Neural cell (in vitro differentiated cells): ENCODE data around the gene LACRT. TPM values are rescaled to one million over a fixed set of nuclear protein-coding genes. Genes with fewer than 3 reads are reported as not detected.
"Not testable (repeated sequence)": the region's sequence is repeated elsewhere in the genome, so short reads cannot be mapped to it uniquely, and the experiment has no call there.

Experiments used
- H2AFZ ChIP-seq: fragments of 200-600, 300-800 bp; sonication (generic), shearing (Covaris generic); 2 replicates; pipeline ENCODE4 v1.6.0; 2014; ENCODE audit warnings: low read depth, mild to moderate bottlenecking, antibody characterized with exemption, low read length, moderate library complexity
- H3F3A ChIP-seq: fragments of 200-600 bp; shearing (Covaris generic); 2 replicates; pipeline ENCODE4 v1.6.1; 2016; ENCODE audit warnings: mild to moderate bottlenecking, moderate library complexity, mixed read lengths, antibody characterized with exemption, low read length; ENCODE audit not compliant: insufficient read depth, poor library complexity, severe bottlenecking
- H3K27ac ChIP-seq: fragments of 200-600, 300-800 bp; sonication (generic), shearing (Covaris generic); 2 replicates; pipeline ENCODE4 v1.5.1; 2014; ENCODE audit warnings: mild to moderate bottlenecking, low read length, moderate library complexity
- H3K27me3 ChIP-seq: fragments of 300-800, 200-600 bp; sonication (generic), shearing (Covaris generic); 2 replicates; pipeline ENCODE4 v1.6.0; 2014; ENCODE audit warnings: mild to moderate bottlenecking, low read depth, low read length, moderate library complexity; ENCODE audit not compliant: insufficient read depth
- H3K36me3 ChIP-seq: fragments of 300-800, 200-600 bp; sonication (generic), shearing (Covaris generic); 2 replicates; pipeline ENCODE4 v1.5.1; 2014; ENCODE audit warnings: mild to moderate bottlenecking, antibody characterized with exemption, low read length, moderate library complexity; ENCODE audit not compliant: insufficient read depth
- H3K4me2 ChIP-seq: fragments of 300-800, 200-600 bp; sonication (generic), shearing (Covaris generic); 2 replicates; pipeline ENCODE4 v1.6.0; 2014; ENCODE audit warnings: mild to moderate bottlenecking, low read length
- H3K4me3 ChIP-seq: fragments of 300-800, 200-600 bp; sonication (generic), shearing (Covaris generic); 2 replicates; pipeline ENCODE4 v1.5.1; 2014; ENCODE audit warnings: mild to moderate bottlenecking, low read length, moderate library complexity
- H3K79me2 ChIP-seq: fragments of 200-600 bp; shearing (Covaris generic); replicated peaks from 2 replicates; pipeline ENCODE4 v1.6.0; 2014; ENCODE audit warnings: mild to moderate bottlenecking, low read length, moderate library complexity; ENCODE audit not compliant: insufficient read depth
- H3K9ac ChIP-seq: fragments of 300-800, 200-600 bp; sonication (generic), shearing (Covaris generic); 2 replicates; pipeline ENCODE4 v1.6.1; 2016; ENCODE audit warnings: mild to moderate bottlenecking, low read length, mixed read lengths
- H3K9me2 ChIP-seq: fragments of 200-600 bp; shearing (Covaris generic); 2 replicates; pipeline ENCODE4 v1.6.1; 2016; ENCODE audit warnings: mild to moderate bottlenecking, low read length, mixed read lengths; ENCODE audit not compliant: insufficient read depth
- H3K9me3 ChIP-seq: fragments of 200-600, 300-800 bp; sonication (generic), shearing (Covaris generic); 2 replicates; pipeline ENCODE4 v1.6.1; 2016; ENCODE audit warnings: mild to moderate bottlenecking, mixed run types, low read length, moderate library complexity, mixed read lengths
- H4K20me1 ChIP-seq: fragments of 200-600 bp; shearing (Covaris generic); 2 replicates; pipeline ENCODE4 v1.6.1; 2016; ENCODE audit warnings: mild to moderate bottlenecking, mixed run types; ENCODE audit not compliant: insufficient read depth
- CTCF ChIP-seq: fragments of 450-650 bp; IDR thresholded peaks from 2 replicates; pipeline ENCODE4 v1.5.1; 2014; ENCODE audit warnings: antibody characterized with exemption, mild to moderate bottlenecking, moderate library complexity; ENCODE audit not compliant: poor library complexity, severe bottlenecking
- EZH2 ChIP-seq: fragments of 200-600, 300-800 bp; shearing (Covaris generic), sonication (generic); IDR thresholded peaks from 2 replicates; pipeline ENCODE4 v1.6.1; 2014; ENCODE audit warnings: antibody characterized with exemption, low read length, borderline replicate concordance, mild to moderate bottlenecking; ENCODE audit not compliant: insufficient read depth, poor library complexity, severe bottlenecking
- MXI1 ChIP-seq: fragments of 450-650 bp; conservative IDR thresholded peaks from 2 replicates; pipeline ENCODE4 v1.6.1; 2014; ENCODE audit warnings: antibody characterized with exemption, mild to moderate bottlenecking; ENCODE audit not compliant: poor library complexity, severe bottlenecking
- POLR2AphosphoS5 ChIP-seq: IDR thresholded peaks from 2 replicates; pipeline ENCODE4 v1.6.1; 2012
- REST ChIP-seq: IDR thresholded peaks from 2 replicates; pipeline ENCODE4 v1.6.1; 2012; ENCODE audit warnings: borderline replicate concordance
- SMC3 ChIP-seq: fragments of 450-650 bp; conservative IDR thresholded peaks from 2 replicates; pipeline ENCODE4 v1.6.1; 2014; ENCODE audit warnings: antibody characterized with exemption, mild to moderate bottlenecking, moderate library complexity; ENCODE audit not compliant: poor library complexity
- TAF1 ChIP-seq: IDR thresholded peaks from 2 replicates; pipeline ENCODE4 v1.6.1; 2012; ENCODE audit warnings: low read depth
- polyA plus RNA-seq: library from polyadenylated mRNA; depleted of rRNA; stranded (reverse); fragments of >200 nt; gene quantifications from 2 replicates; pipeline ENCODE4 v1.2.3, GENCODE V29; 2014

LACRT gene
- polyA plus RNA-seq, 1 donor from 2014 or later, result not detected

GRCh38 chr12:54641554-54641953, 6.9 kb upstream of the LACRT start:
- Histone ChIP-seq H3F3A (no peaks in the 10 kb centered on the region), H3K4me3 (no peak overlapping the region), H3K9me3 (no peaks in the 10 kb centered on the region), H3K9me2 (no peaks in the 10 kb centered on the region), H3K4me2 (no peak overlapping the region), H4K20me1 (no peaks in the 10 kb centered on the region), H3K9ac (no peak overlapping the region), H3K79me2 (no peaks in the 10 kb centered on the region), H3K27ac (no peak overlapping the region), H2AFZ (no peak overlapping the region), H3K36me3 (no peaks in the 10 kb centered on the region), H3K27me3 (no peaks in the 10 kb centered on the region)
- TF ChIP-seq EZH2 (no peak), POLR2AphosphoS5 (no peak), MXI1 (no peak)

GRCh38 chr12:54641089-54641488, 6.4 kb upstream of the LACRT start:
- no peak overlapping the region for H3K4me2 ChIP-seq
- H3K4me3 ChIP-seq, result no peak overlapping the region
- H4K20me1 ChIP-seq, result no peaks in the 10 kb centered on the region
- H3K27me3 ChIP-seq, result no peaks in the 10 kb centered on the region
- H3F3A ChIP-seq, result no peaks in the 10 kb centered on the region
- no peaks in the 10 kb centered on the region for H3K36me3 ChIP-seq
- no peaks in the 10 kb centered on the region for H3K9me3 ChIP-seq
- no peak overlapping the region for H2AFZ ChIP-seq
- H3K79me2 ChIP-seq, result no peaks in the 10 kb centered on the region
- no peak overlapping the region for H3K27ac ChIP-seq
- no peak overlapping the region for H3K9ac ChIP-seq
- no peaks in the 10 kb centered on the region for H3K9me2 ChIP-seq
- no peak for TF ChIP-seq REST
- TF ChIP-seq TAF1, result no peak
- TF ChIP-seq CTCF, result no peak
- no peak for TF ChIP-seq MXI1
- no peak for TF ChIP-seq SMC3

- not testable (repeated sequence) for H3K4me2 ChIP-seq, H3K79me2 ChIP-seq, H3K27me3 ChIP-seq, H3K36me3 ChIP-seq, H3K27ac ChIP-seq, H3K9me2 ChIP-seq, H3F3A ChIP-seq, H3K9ac ChIP-seq, H3K9me3 ChIP-seq, H2AFZ ChIP-seq, H3K4me3 ChIP-seq, H4K20me1 ChIP-seq
These were observed 4.4 kb upstream of the LACRT start for GRCh38 chr12:54639112-54639511.
